ENCODE measurements around the gene LTB4R2. TPM values are rescaled to one million over a fixed set of nuclear protein-coding genes. Genes with fewer than 3 reads are reported as not detected.

Gene LTB4R2
- total and polyA plus RNA-seq, 5 donors: 0.66 to 2.1 (median 1.3) TPM

DNA sequence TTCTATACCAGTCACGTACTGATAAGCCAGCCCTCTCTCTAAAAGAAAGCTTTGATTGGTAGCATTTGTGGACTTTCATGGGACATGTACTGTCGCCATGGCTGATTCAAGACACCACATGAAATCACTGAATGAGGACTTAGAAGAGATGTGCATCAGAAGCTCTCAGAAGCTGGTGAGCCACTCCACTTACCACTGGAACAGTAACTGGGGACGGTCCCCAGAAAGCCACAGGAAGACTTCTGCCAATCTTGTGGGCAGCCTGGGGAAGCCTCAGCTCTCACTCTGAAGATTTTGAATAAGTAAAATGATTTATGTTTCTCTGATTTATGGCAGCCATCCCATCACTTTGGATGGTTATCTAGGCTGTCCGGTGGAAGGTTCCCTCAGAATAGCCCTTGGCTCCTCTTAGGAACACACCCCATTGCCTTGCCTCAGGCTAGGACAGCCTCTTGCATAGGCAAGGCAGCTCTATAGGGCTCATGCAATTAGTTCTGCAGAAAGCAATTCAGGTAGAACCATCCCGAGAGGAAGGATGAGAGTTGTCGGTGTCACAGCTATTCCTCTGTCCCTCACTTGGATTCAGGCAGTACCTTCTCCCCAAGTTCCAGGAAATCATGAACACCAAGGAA lies 20.2 kb upstream of the LTB4R2 start:
- DNase-seq (no peak), ATAC-seq (no peak)
- no peaks in the 10 kb centered on the region for H3K27me3 ChIP-seq (ENCODE audit: control insufficient read depth, insufficient read depth)
- intact Hi-C loops (cut with DNase I): loop anchor here in 1 of 4 donors (10.0 kb wide), 1 partner anchor 45 kb away; the partner anchor contains the start of gene TINF2
- 73% methylated on average over 6 of the region's 6 CpGs for WGBS
- H3K27ac ChIP-seq (ENCODE audit: low read length): no peak overlapping the region
- no peak overlapping the region for H3K4me3 ChIP-seq (ENCODE audit: low read length)
- H3K9me3 ChIP-seq (ENCODE audit: control insufficient read depth, low read length): no peaks in the 10 kb centered on the region
- no peaks in the 10 kb centered on the region for H3K4me1 ChIP-seq (ENCODE audit: control insufficient read depth, insufficient read depth, low read length)

- ATAC-seq (peak in 1 of 2 donors; percentile 9), DNase-seq (peak in 1 of 3 donors; percentile 18)
- 88% methylated on average over 9 of the region's 9 CpGs for WGBS
- Histone ChIP-seq H3K27ac (ENCODE audit: low read length) (no peak overlapping the region), H3K9me3 (ENCODE audit: control insufficient read depth, low read length) (no peaks in the 10 kb centered on the region), H3K4me3 (ENCODE audit: low read length) (no peak overlapping the region), H3K27me3 (ENCODE audit: control insufficient read depth, insufficient read depth) (no peaks in the 10 kb centered on the region), H3K4me1 (ENCODE audit: control insufficient read depth, insufficient read depth, low read length) (no peaks in the 10 kb centered on the region)
- intact Hi-C loops (cut with DNase I): loop anchor here in 1 of 4 donors (10.0 kb wide), 1 partner anchor 46 kb away; the partner anchor contains the start of gene TINF2
These were observed 19.2 kb upstream of the LTB4R2 start for GRCh38 chr14:24290746-24291145.

GRCh38 chr14:24291446-24292117 lies 18.4 kb upstream of the LTB4R2 start:
- ATAC-seq: no peak
- Histone ChIP-seq H3K4me1 (ENCODE audit: control insufficient read depth, insufficient read depth, low read length) (no peaks in the 10 kb centered on the region), H3K27me3 (ENCODE audit: control insufficient read depth, insufficient read depth) (no peaks in the 10 kb centered on the region), H3K27ac (ENCODE audit: low read length) (no peak overlapping the region), H3K9me3 (ENCODE audit: control insufficient read depth, low read length) (no peaks in the 10 kb centered on the region), H3K4me3 (ENCODE audit: low read length) (no peak overlapping the region)
- DNase-seq: peak in 1 of 3 donors; percentile 1
- 93% methylated on average over 3 of the region's 3 CpGs for WGBS
- intact Hi-C loops (cut with DNase I): loop anchor here in 1 of 4 donors (10.0 kb wide), 1 partner anchor 47 kb away; the partner anchor contains the start of gene TINF2

DNA sequence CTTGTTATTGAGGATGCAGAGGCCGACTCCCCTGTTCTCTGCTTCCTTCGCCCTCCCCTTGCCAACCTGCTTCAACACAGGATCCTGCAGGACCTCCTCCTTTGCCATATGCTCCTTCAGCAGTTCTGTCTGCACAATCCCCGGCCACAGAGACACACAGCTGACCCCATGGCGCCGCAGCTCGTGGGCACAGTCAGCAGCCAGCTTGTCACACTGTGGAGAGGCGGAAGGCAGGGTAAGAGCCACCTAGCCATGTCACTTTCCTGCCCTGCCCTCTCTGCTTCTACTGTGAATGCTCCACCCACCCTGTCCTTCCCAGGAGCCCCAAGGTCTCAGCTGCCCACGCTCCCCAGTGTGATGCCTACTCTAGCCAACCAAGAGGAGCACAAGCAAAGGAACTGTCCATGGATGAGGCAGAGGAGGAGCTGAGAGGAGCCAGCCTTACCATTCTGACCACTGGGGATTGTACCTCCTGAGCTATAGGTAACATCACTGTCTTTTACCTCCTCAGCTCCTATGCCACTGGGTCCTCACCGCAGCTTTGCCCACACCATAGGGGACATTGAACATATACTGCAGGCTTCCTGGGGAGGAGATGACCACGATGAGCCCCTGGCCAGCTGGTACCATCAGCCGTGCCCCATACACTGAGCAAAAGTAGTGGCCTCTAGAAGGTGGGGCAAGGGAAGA lies 17.7 kb upstream of the LTB4R2 start:
- H3K4me1 ChIP-seq (ENCODE audit: control insufficient read depth, insufficient read depth, low read length): no peaks in the 10 kb centered on the region
- no peak for ATAC-seq
- no peaks in the 10 kb centered on the region for H3K27me3 ChIP-seq (ENCODE audit: control insufficient read depth, insufficient read depth)
- H3K9me3 ChIP-seq (ENCODE audit: control insufficient read depth, low read length): no peaks in the 10 kb centered on the region
- 94% methylated on average over 11 of the region's 11 CpGs for WGBS
- intact Hi-C loops (cut with DNase I): loop anchor here in 1 of 4 donors (10.0 kb wide), 1 partner anchor 47 kb away; the partner anchor contains the start of gene TINF2
- no peak overlapping the region for H3K27ac ChIP-seq (ENCODE audit: low read length)
- DNase-seq: peak in 1 of 3 donors; percentile 29
- no peak overlapping the region for H3K4me3 ChIP-seq (ENCODE audit: low read length)

GRCh38 chr14:24293525-24293924 lies 16.4 kb upstream of the LTB4R2 start:
- intact Hi-C loops (cut with DNase I): loop anchor here in 1 of 4 donors (10.0 kb wide), 1 partner anchor 49 kb away; the partner anchor contains the start of gene TINF2
- Histone ChIP-seq H3K27ac (ENCODE audit: low read length) (no peak overlapping the region), H3K4me3 (ENCODE audit: low read length) (no peak overlapping the region), H3K4me1 (ENCODE audit: control insufficient read depth, insufficient read depth, low read length) (no peaks in the 10 kb centered on the region), H3K27me3 (ENCODE audit: control insufficient read depth, insufficient read depth) (no peaks in the 10 kb centered on the region), H3K9me3 (ENCODE audit: control insufficient read depth, low read length) (no peaks in the 10 kb centered on the region)
- DNase-seq (no peak), ATAC-seq (no peak)
- WGBS: 97% methylated on average over 2 of the region's 2 CpGs

DNA sequence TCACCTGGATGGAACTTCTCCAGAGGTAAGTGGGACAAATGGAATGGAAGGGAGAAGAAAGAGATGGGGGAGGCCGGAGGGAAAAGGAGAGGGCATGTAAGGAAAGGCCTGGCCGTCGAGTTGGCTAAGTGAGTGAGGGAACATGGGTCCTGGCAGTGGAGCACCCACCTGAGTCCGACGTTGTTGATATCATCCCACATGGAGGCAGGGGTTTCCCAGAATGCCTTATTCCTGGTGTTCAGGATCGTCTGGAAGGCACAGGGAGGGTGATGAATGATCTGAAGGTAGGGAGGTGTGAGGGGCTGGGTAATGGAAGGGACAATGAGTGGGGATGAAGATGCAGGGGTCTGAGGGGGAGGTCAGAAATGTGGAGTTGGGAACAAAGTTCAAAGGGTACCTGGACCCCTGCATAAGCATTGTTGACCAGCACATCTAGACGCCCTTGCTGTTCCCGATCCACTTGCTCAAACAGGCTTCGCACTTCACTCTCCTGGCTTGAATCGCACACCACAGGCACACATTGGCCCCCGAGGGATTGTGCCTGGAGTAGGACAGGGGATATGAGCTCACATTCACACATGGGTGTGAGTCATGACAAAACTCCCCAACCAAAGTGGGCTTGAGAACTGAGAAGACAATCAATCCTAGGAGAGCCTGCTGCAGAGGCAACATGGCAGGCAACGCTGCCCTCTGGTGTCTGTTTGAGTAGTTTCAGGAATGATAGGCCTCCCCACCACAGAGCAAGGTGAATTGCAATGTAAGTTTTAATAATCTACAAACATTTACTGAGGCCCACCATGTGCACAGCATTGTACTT lies 13.4 kb upstream of the LTB4R2 start:
- no peaks in the 10 kb centered on the region for H3K9me3 ChIP-seq (ENCODE audit: control insufficient read depth, low read length)
- no peak overlapping the region for H3K27ac ChIP-seq (ENCODE audit: low read length)
- ATAC-seq: peak; percentile 51 to 54
- DNase-seq: peak; percentile 59 to 76 (median 76)
- no peaks in the 10 kb centered on the region for H3K27me3 ChIP-seq (ENCODE audit: control insufficient read depth, insufficient read depth)
- WGBS: 61% methylated on average over 12 of the region's 12 CpGs
- H3K4me3 ChIP-seq (ENCODE audit: low read length): no peak overlapping the region
- intact Hi-C loops (cut with DNase I): loop anchor here (2.0 to 10.0 kb wide), 4 partner anchors 49 to 54 kb away; partner anchors contain the start of gene TINF2 (in 3 of the 4)
- peaks cover 10% of the 10 kb centered on the region for H3K4me1 ChIP-seq (ENCODE audit: control insufficient read depth, insufficient read depth, low read length)

DNA sequence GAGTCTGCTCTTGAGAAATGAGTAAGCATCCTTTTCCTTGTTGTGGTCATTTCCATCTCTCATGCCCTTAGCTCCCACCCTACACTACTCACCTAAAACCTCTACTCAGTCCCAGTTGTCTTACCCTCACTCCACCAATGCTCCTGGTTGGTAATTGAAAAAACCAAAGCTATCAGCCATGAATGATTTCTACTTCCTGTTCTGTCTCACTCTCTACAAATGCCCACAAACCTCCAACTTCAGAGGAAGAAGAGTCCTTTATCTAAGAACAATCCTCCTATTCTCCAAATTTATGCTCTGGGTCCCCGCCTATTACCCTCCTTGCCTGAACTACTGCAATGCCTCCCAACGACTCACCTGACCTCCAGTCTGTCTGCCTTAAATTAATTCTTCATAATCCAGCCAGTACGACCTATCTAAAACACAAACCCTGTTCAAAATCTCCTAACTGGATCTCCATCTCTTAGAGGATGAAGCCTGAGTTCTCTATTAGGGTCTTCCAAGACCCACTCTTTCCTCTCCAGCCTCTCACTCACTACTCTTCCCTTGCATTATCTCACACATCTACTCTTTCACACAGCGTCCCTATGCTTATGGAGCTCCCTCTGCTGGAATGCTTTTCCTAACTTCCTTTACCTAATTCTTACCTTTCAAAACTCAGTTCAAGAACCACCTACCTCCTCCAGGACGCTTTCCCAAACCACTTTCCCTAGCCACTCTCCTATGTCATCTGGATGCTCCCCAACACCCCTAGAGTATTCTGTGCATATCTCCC lies 12.6 kb upstream of the LTB4R2 start:
- H3K27ac ChIP-seq (ENCODE audit: low read length): no peak overlapping the region
- no peaks in the 10 kb centered on the region for H3K27me3 ChIP-seq (ENCODE audit: control insufficient read depth, insufficient read depth)
- DNase-seq (no peak), ATAC-seq (no peak)
- intact Hi-C loops (cut with DNase I): loop anchor here (2.0 to 10.0 kb wide), 4 partner anchors 50 to 55 kb away; partner anchors contain the start of gene TINF2 (in 3 of the 4)
- H3K4me1 ChIP-seq (ENCODE audit: control insufficient read depth, insufficient read depth, low read length): peaks cover 10% of the 10 kb centered on the region
- H3K4me3 ChIP-seq (ENCODE audit: low read length): no peak overlapping the region
- no peaks in the 10 kb centered on the region for H3K9me3 ChIP-seq (ENCODE audit: control insufficient read depth, low read length)
- 50% methylated on average over 5 of the region's 5 CpGs for WGBS

GRCh38 chr14:24298892-24299254 lies 11.1 kb upstream of the LTB4R2 start:
- H3K9me3 ChIP-seq (ENCODE audit: control insufficient read depth, low read length): no peaks in the 10 kb centered on the region
- no peaks in the 10 kb centered on the region for H3K27me3 ChIP-seq (ENCODE audit: control insufficient read depth, insufficient read depth)
- peak in 1 of 3 donors; percentile 41 for DNase-seq
- no peak overlapping the region for H3K27ac ChIP-seq (ENCODE audit: low read length)
- peak in 1 of 2 donors; percentile 5 for ATAC-seq
- intact Hi-C loops (cut with DNase I): loop anchor here in 3 of 4 donors (5.0 to 10.0 kb wide), 3 partner anchors 52 to 57 kb away; partner anchors contain the start of gene TINF2 (in 2 of the 3)
- H3K4me3 ChIP-seq (ENCODE audit: low read length): peak overlapping the region; percentile 87
- WGBS: 52% methylated on average over 7 of the region's 7 CpGs
- H3K4me1 ChIP-seq (ENCODE audit: control insufficient read depth, insufficient read depth, low read length): peaks cover 10% of the 10 kb centered on the region

DNA sequence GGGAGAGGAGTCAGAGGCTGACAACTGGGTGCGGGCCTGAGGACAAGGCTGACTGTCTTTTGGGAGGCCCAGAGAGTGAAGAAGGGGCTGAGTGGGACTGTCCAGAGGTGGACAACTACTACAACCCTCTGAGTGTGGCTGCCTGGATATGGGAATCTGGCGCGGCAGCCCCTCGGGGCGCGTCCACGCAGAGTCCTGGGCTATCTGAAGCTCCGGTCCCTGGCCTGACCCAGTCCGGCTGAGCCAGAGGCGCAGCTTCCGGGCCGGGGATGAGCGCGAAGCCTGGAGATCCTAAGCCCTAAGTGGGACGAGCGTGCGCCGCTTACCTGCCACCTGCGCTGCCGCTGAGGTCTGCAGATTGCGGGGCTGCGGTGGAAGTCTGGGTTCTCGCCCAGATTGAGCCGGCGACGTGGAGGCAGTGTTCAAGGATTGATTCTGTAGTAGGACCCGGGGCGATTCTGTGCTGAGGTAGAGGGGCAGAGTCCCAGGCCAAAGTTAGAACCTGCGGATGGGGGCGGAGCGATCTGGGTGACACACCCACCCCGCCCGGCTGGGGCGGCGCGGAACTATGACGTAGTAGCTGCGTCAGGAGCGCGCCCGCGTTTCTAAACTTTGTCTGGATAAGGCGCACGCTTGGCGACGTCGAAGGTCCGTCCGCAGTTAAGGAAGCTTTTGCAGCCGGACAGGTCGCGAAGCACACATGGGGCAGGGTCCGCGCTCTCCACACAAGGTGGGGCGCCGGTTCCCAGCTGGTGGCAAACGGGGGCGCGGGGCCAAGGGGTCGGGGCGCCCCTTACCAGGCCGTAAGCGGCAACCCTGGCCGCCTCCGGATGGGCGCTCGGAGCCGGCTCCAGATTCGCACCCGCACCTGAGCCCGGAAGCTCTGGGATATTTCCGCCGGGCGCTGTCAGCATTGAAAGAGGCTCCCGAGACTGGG lies 10.4 kb upstream of the LTB4R2 start, which contains the start of the genes DHRS1 and NOP9:
TSS of gene DHRS1 (minus strand) at position 526 of the 937 bp plus-strand sequence. CDS start 674 bp downstream, outside the sequence.
TSS of gene NOP9 (plus strand) at position 596 of the 937 bp plus-strand sequence. CDS start at position 701, 105 bp downstream.
- Histone ChIP-seq H3K27ac (ENCODE audit: low read length) (peak within 1 kb of the TSS; percentile 1), H3K9me3 (ENCODE audit: control insufficient read depth, low read length) (no peaks in the 10 kb centered on the region), H3K4me1 (ENCODE audit: control insufficient read depth, insufficient read depth, low read length) (peaks cover 10% of the 10 kb centered on the region), H3K27me3 (ENCODE audit: control insufficient read depth, insufficient read depth) (no peaks in the 10 kb centered on the region), H3K4me3 (ENCODE audit: low read length) (peak within 1 kb of the TSS; percentile 87)
- DNase-seq (peak; percentile 91 to 97 (median 96)), ATAC-seq (peak; percentile 91 to 92)
- WGBS: under 1% methylated on average over 75 of the region's 75 CpGs
- intact Hi-C loops (cut with DNase I): loop anchor here in 3 of 4 donors (5.0 to 10.0 kb wide), 3 partner anchors 52 to 57 kb away; partner anchors contain the start of gene TINF2 (in 2 of the 3)
